IMR-90 (cell line): ENCODE data around the gene MYO10. TPM values are rescaled to one million over a fixed set of nuclear protein-coding genes. Genes with fewer than 3 reads are reported as not detected.

ENCODE experiments used
- ATAC-seq: fragments of 200-7000 bp; cut with Tn5 transposase; 2 replicates; pipeline ENCODE4 v1.9.1; 2020; ENCODE audit warnings: low read depth, mild to moderate bottlenecking, moderate library complexity
- BruUV-seq: library from RNA; stranded (reverse); fragments of 400-500 nt; replicated peaks from 2 replicates; lab custom pipeline; 2021; lab: Mats Ljungman, UMichigan
- CTCF ChIA-PET: fragments of 300-600 bp; formaldehyde crosslinking; extraction: SDS; loops from one replicate; lab custom pipeline; 2021; ENCODE audit warnings: antibody characterized with exemption; lab: Yijun Ruan, JAX
- POLR2A ChIA-PET: fragments of 300-600 bp; sonication (Branson Sonifier 250); formaldehyde crosslinking; loops from one replicate; lab custom pipeline; 2022; ENCODE audit warnings: antibody characterized with exemption; ENCODE audit not compliant: unreplicated experiment; lab: Charles Lee
- DNase-seq: peaks from one replicate; pipeline ENCODE4 v3.0.0; 2013
- H2AFZ ChIP-seq: replicated peaks from 2 replicates; pipeline ENCODE3; 2013; ENCODE audit warnings: low read length, mild to moderate bottlenecking; ENCODE audit not compliant: poor library complexity
- H2AK5ac ChIP-seq: 2 replicates; pipeline ENCODE4 v1.6.1; 2013; ENCODE audit warnings: low read depth, low read length, inconsistent platforms
- H2AK9ac ChIP-seq: replicated peaks from 2 replicates; pipeline ENCODE3; 2013; ENCODE audit warnings: mild to moderate bottlenecking, low read depth, low read length, moderate library complexity; ENCODE audit not compliant: poor library complexity
- H2BK120ac ChIP-seq: 2 replicates; pipeline ENCODE4 v1.6.1; 2013; ENCODE audit warnings: low read depth, low read length, inconsistent platforms
- H2BK15ac ChIP-seq: 3 replicates; pipeline ENCODE4 v1.6.1; 2013; ENCODE audit warnings: low read depth, low read length, inconsistent platforms
- H2BK20ac ChIP-seq: 2 replicates; pipeline ENCODE4 v1.6.1; 2013; ENCODE audit warnings: low read depth, mild to moderate bottlenecking, inconsistent platforms, low read length, moderate library complexity
- H2BK5ac ChIP-seq: 2 replicates; pipeline ENCODE4 v1.6.1; 2013; ENCODE audit warnings: mild to moderate bottlenecking, low read depth, low read length, inconsistent platforms; ENCODE audit not compliant: poor library complexity, severe bottlenecking
- H3K14ac ChIP-seq: replicated peaks from 2 replicates; pipeline ENCODE4 v1.6.1; 2013; ENCODE audit warnings: low read depth, low read length, inconsistent platforms
- H3K18ac ChIP-seq: 2 replicates; pipeline ENCODE4 v1.6.1; 2013; ENCODE audit warnings: low read depth, low read length, control low read depth
- H3K23ac ChIP-seq: 2 replicates; pipeline ENCODE4 v1.6.1; 2013; ENCODE audit warnings: low read depth, low read length, inconsistent platforms
- H3K27ac ChIP-seq: 2 replicates; pipeline ENCODE4 v1.5.1; 2013; ENCODE audit warnings: mild to moderate bottlenecking, control low read depth, low read length; ENCODE audit not compliant: insufficient read depth
- H3K27me3 ChIP-seq: 2 replicates; pipeline ENCODE4 v1.6.1; 2013; ENCODE audit warnings: low read length; ENCODE audit not compliant: control insufficient read depth, insufficient read depth
- H3K36me3 ChIP-seq: 2 replicates; pipeline ENCODE4 v1.6.1; 2013; ENCODE audit warnings: low read length, mixed read lengths; ENCODE audit not compliant: control insufficient read depth, insufficient read depth
- H3K4ac ChIP-seq: 2 replicates; pipeline ENCODE4 v1.6.1; 2013; ENCODE audit warnings: low read depth, low read length, inconsistent platforms
- H3K4me1 ChIP-seq: 2 replicates; pipeline ENCODE4 v1.6.1; 2013; ENCODE audit warnings: low read length, mixed read lengths; ENCODE audit not compliant: control insufficient read depth, insufficient read depth
- H3K4me2 ChIP-seq: 2 replicates; pipeline ENCODE4 v1.6.1; 2013; ENCODE audit warnings: low read depth, mild to moderate bottlenecking, control low read depth, low read length, moderate library complexity
- H3K4me3 ChIP-seq: 2 replicates; pipeline ENCODE4 v1.5.1; 2013; ENCODE audit warnings: low read depth, mild to moderate bottlenecking, control low read depth, low read length, moderate library complexity; ENCODE audit not compliant: insufficient read depth
- H3K56ac ChIP-seq: 2 replicates; pipeline ENCODE4 v1.6.1; 2013; ENCODE audit warnings: low read length, inconsistent platforms; ENCODE audit not compliant: insufficient read depth; ENCODE audit errors: extremely low read depth
- H3K79me1 ChIP-seq, 2 experiments: 2 replicates each; pipeline ENCODE4 v1.6.1; 2013; ENCODE audit warnings: low read length in 2 of 2, inconsistent platforms in 1 of 2, low read depth in 1 of 2
- H3K9ac ChIP-seq: 2 replicates; pipeline ENCODE4 v1.6.1; 2013; ENCODE audit warnings: low read depth, low read length, control low read depth
- H3K9me1 ChIP-seq: 2 replicates; pipeline ENCODE4 v1.6.1; 2013; ENCODE audit warnings: low read length, inconsistent platforms; ENCODE audit not compliant: insufficient read depth
- H3K9me3 ChIP-seq: 2 replicates; pipeline ENCODE4 v1.6.1; 2013; ENCODE audit warnings: low read length; ENCODE audit not compliant: control insufficient read depth, insufficient read depth
- H4K20me1 ChIP-seq: 2 replicates; pipeline ENCODE4 v1.6.1; 2013; ENCODE audit warnings: low read length, inconsistent platforms; ENCODE audit not compliant: insufficient read depth
- H4K5ac ChIP-seq: 2 replicates; pipeline ENCODE4 v1.6.1; 2013; ENCODE audit warnings: mild to moderate bottlenecking, low read depth, low read length, control low read depth
- H4K8ac ChIP-seq, 2 experiments: 2 replicates each; pipeline ENCODE4 v1.6.1; 2013; ENCODE audit warnings: low read depth in 2 of 2, low read length in 2 of 2, control low read depth in 1 of 2, inconsistent platforms in 1 of 2
- H4K91ac ChIP-seq: 2 replicates; pipeline ENCODE4 v1.6.1; 2013; ENCODE audit warnings: low read depth, low read length, inconsistent platforms; ENCODE audit not compliant: insufficient read depth
- MAFK ChIP-seq: IDR thresholded peaks from 2 replicates; pipeline ENCODE4 v1.6.1; 2012; ENCODE audit warnings: low read depth, low read length, improper control_type of control experiment
- WGBS, 2 experiments: methylation state at CpG; one replicate each; pipeline versions ENCODE4 v1.1.5 to v1.1.7; 2013; ENCODE audit warnings: missing lambda C conversion rate in 2 of 2; ENCODE audit not compliant: insufficient read length in 1 of 2; ENCODE audit errors: extremely low coverage in 2 of 2; 5-methylcytosine and 5-hydroxymethylcytosine counted together
- dilution Hi-C: fragments of 300-500 bp; cut with HindIII; formaldehyde crosslinking; loops from one replicate; pipeline ENCODE4 v1.14.3; 2018; ENCODE audit warnings: low sequenced_read_pairs; ENCODE audit not compliant: unreplicated experiment
- in situ Hi-C: fragments of 300-500 bp; cut with MboI; formaldehyde crosslinking; loops from 3 replicates; pipeline ENCODE4 v1.14.3; 2019; ENCODE audit warnings: low sequenced_read_pairs, inconsistent platforms, mixed read lengths
- intact Hi-C: fragments of 100-400 bp; cut with micrococcal nuclease; formaldehyde crosslinking; loops from 2 replicates; pipeline ENCODE4 v1.10.0; 2022
- polyA plus RNA-seq, 3 experiments: library from polyadenylated mRNA; depleted of rRNA; stranded (reverse); fragments of >200 nt; gene quantifications; 2 replicates each; pipeline ENCODE4 v1.2.3, GENCODE V29; 2012; ENCODE audit warnings: low replicate concordance in 1 of 3
- total RNA-seq: library from RNA; depleted of rRNA; stranded (reverse); fragments of >200 nt; gene quantifications from 2 replicates; pipeline ENCODE4 v1.2.3, GENCODE V29; 2012

MYO10 gene
- total and polyA plus RNA-seq, 2 of the 4 experiments (the other 2 are of a cell fraction): 39.9 to 115 TPM

GRCh38 chr5:16691731-16692130 lies 244.4 kb downstream of the MYO10 start:
- DNase-seq (no peak), ATAC-seq (no peak)
- H4K20me1 ChIP-seq: peaks cover 41% of the 10 kb centered on the region
- H3K14ac ChIP-seq: no peak overlapping the region
- H3K9me1 ChIP-seq: no peaks in the 10 kb centered on the region
- POLR2A ChIA-PET: no interaction called here
- H3K9ac ChIP-seq: no peak overlapping the region
- CTCF ChIA-PET: no interaction called here
- H2BK5ac ChIP-seq: no peak overlapping the region
- no peak overlapping the region for H2BK15ac ChIP-seq
- H2BK20ac ChIP-seq: no peak overlapping the region
- H3K27me3 ChIP-seq: no peaks in the 10 kb centered on the region
- no peak overlapping the region for H3K4me3 ChIP-seq
- no peaks in the 10 kb centered on the region for H3K9me3 ChIP-seq
- no peak overlapping the region for H2BK120ac ChIP-seq
- no peak overlapping the region for H4K5ac ChIP-seq
- H4K8ac ChIP-seq: no peak overlapping the region
- BruUV-seq: no TSS peak
- no peak overlapping the region for H3K4ac ChIP-seq
- no peak overlapping the region for H3K4me2 ChIP-seq
- no peak overlapping the region for H2AK5ac ChIP-seq
- H3K79me1 ChIP-seq: peaks cover 36 to 57% of the 10 kb centered on the region in 2 experiments
- TF ChIP-seq MAFK: no peak
- intact Hi-C loops: loop anchor here (2.0 kb wide), 1 partner anchor 499 kb away; no protein-coding TSS in a partner anchor
- no peak overlapping the region for H2AFZ ChIP-seq
- in situ Hi-C loops: no loop called here
- no peak overlapping the region for H3K23ac ChIP-seq
- peaks cover 57% of the 10 kb centered on the region for H3K36me3 ChIP-seq
- no CpG with 5 or more reads among the region's 3 CpGs for WGBS, 2 experiments
- no peak overlapping the region for H3K18ac ChIP-seq
- H4K91ac ChIP-seq: no peak overlapping the region
- dilution Hi-C loops: no loop called here
- H2AK9ac ChIP-seq: no peak overlapping the region
- no peak overlapping the region for H3K27ac ChIP-seq
- H3K56ac ChIP-seq: no peak overlapping the region
- 0 out of 2 replicates have a peak, but pooled peaks cover 2% of the 10 kb centered on the region for H3K4me1 ChIP-seq
